WTC11 (cell line): ENCODE data around the gene RBM28. TPM values are rescaled to one million over a fixed set of nuclear protein-coding genes. Genes with fewer than 3 reads are reported as not detected.

Source experiments
- ATF1 ChIP-seq: sonication (generic); formaldehyde crosslinking; IDR thresholded peaks from 2 replicates; pipeline ENCODE4 v1.8.1; 2023; ENCODE audit warnings: mild to moderate bottlenecking, moderate library complexity, missing genetic modification reagents
- ATF3 ChIP-seq: sonication (generic); formaldehyde crosslinking; conservative IDR thresholded peaks from 2 replicates; pipeline ENCODE4 v1.8.1; 2022; ENCODE audit warnings: mild to moderate bottlenecking, missing genetic modification reagents
- CBFB ChIP-seq: sonication (generic); formaldehyde crosslinking; IDR thresholded peaks from 2 replicates; pipeline ENCODE4 v1.8.1; 2022; ENCODE audit warnings: mild to moderate bottlenecking, low read depth, missing genetic modification reagents
- CDX4 ChIP-seq: fragments of 250-450 bp; sonication (Bioruptor Pico); IDR thresholded peaks from 2 replicates; pipeline ENCODE4 v1.9.0; 2021; ENCODE audit warnings: moderate library complexity, mild to moderate bottlenecking, inconsistent platforms, borderline replicate concordance
- E2F4 ChIP-seq: sonication (generic); formaldehyde crosslinking; IDR thresholded peaks from 2 replicates; pipeline ENCODE4 v1.8.1; 2022; ENCODE audit warnings: low read depth, mild to moderate bottlenecking, moderate library complexity, missing genetic modification reagents, borderline replicate concordance
- E2F5 ChIP-seq: sonication (generic); formaldehyde crosslinking; IDR thresholded peaks from 2 replicates; pipeline ENCODE4 v1.8.1; 2022; ENCODE audit warnings: mild to moderate bottlenecking, moderate library complexity, missing genetic modification reagents
- FOXK1 ChIP-seq: sonication (generic); formaldehyde crosslinking; IDR thresholded peaks from 2 replicates; pipeline ENCODE4 v1.8.0; 2022; ENCODE audit warnings: mild to moderate bottlenecking, moderate library complexity, missing genetic modification reagents
- FOXP1 ChIP-seq: sonication (generic); formaldehyde crosslinking; IDR thresholded peaks from 2 replicates; pipeline ENCODE4 v1.8.0; 2022; ENCODE audit warnings: missing genetic modification reagents, mild to moderate bottlenecking, moderate library complexity, borderline replicate concordance
- GABPB1 ChIP-seq: sonication (generic); formaldehyde crosslinking; IDR thresholded peaks from 2 replicates; pipeline ENCODE4 v1.8.1; 2023; ENCODE audit warnings: mild to moderate bottlenecking, missing genetic modification reagents
- GTF2I ChIP-seq: fragments of 250-450 bp; sonication (Bioruptor Pico); conservative IDR thresholded peaks from 2 replicates; pipeline ENCODE4 v1.4.0; 2021; ENCODE audit warnings: mild to moderate bottlenecking
- HMGXB4 ChIP-seq: sonication (generic); formaldehyde crosslinking; IDR thresholded peaks from 2 replicates; pipeline ENCODE4 v1.8.1; 2023; ENCODE audit warnings: mild to moderate bottlenecking, moderate library complexity, missing genetic modification reagents
- IRF1 ChIP-seq: sonication (generic); formaldehyde crosslinking; IDR thresholded peaks from 2 replicates; pipeline ENCODE4 v1.8.0; 2023; ENCODE audit warnings: missing genetic modification reagents
- JAZF1 ChIP-seq: fragments of 250-450 bp; sonication (Bioruptor Pico); IDR thresholded peaks from 2 replicates; pipeline ENCODE4 v1.9.0; 2021; ENCODE audit warnings: moderate library complexity, mild to moderate bottlenecking, inconsistent platforms
- JUN ChIP-seq: sonication (generic); formaldehyde crosslinking; IDR thresholded peaks from 2 replicates; pipeline ENCODE4 v1.8.0; 2023; ENCODE audit warnings: mild to moderate bottlenecking, missing genetic modification reagents
- NFE2L1 ChIP-seq: sonication (generic); formaldehyde crosslinking; IDR thresholded peaks from 2 replicates; pipeline ENCODE4 v1.8.1; 2023; ENCODE audit warnings: missing genetic modification reagents
- NR2C2 ChIP-seq: sonication (generic); formaldehyde crosslinking; IDR thresholded peaks from 2 replicates; pipeline ENCODE4 v1.8.0; 2022; ENCODE audit warnings: mild to moderate bottlenecking, missing genetic modification reagents
- NR3C1 ChIP-seq: sonication (generic); formaldehyde crosslinking; conservative IDR thresholded peaks from 2 replicates; pipeline ENCODE4 v1.8.1; 2023; ENCODE audit warnings: low read depth, mild to moderate bottlenecking, missing genetic modification reagents
- PRRX2 ChIP-seq: fragments of 250-450 bp; sonication (Bioruptor Pico); IDR thresholded peaks from 2 replicates; pipeline ENCODE4 v1.8.0; 2021; ENCODE audit warnings: mild to moderate bottlenecking
- RELA ChIP-seq: sonication (generic); formaldehyde crosslinking; IDR thresholded peaks from 2 replicates; pipeline ENCODE4 v1.8.1; 2022; ENCODE audit warnings: missing genetic modification reagents, mild to moderate bottlenecking, borderline replicate concordance
- SP1 ChIP-seq: sonication (generic); formaldehyde crosslinking; conservative IDR thresholded peaks from 2 replicates; pipeline ENCODE4 v1.8.1; 2022; ENCODE audit warnings: missing genetic modification reagents
- TCF7 ChIP-seq: sonication (generic); formaldehyde crosslinking; IDR thresholded peaks from 2 replicates; pipeline ENCODE4 v1.8.0; 2022; ENCODE audit warnings: mild to moderate bottlenecking, low read depth, missing genetic modification reagents, moderate library complexity
- TEAD1 ChIP-seq: sonication (generic); formaldehyde crosslinking; IDR thresholded peaks from 2 replicates; pipeline ENCODE4 v1.8.0; 2022; ENCODE audit warnings: mild to moderate bottlenecking, missing genetic modification reagents
- TP53 ChIP-seq: sonication (generic); formaldehyde crosslinking; IDR thresholded peaks from 2 replicates; pipeline ENCODE4 v1.8.1; 2023; ENCODE audit warnings: mild to moderate bottlenecking, missing genetic modification reagents
- USF1 ChIP-seq: sonication (generic); formaldehyde crosslinking; IDR thresholded peaks from 2 replicates; pipeline ENCODE4 v1.8.0; 2022; ENCODE audit warnings: mild to moderate bottlenecking, missing genetic modification reagents
- ZBTB21 ChIP-seq: sonication (generic); formaldehyde crosslinking; IDR thresholded peaks from 2 replicates; pipeline ENCODE4 v1.8.1; 2023; ENCODE audit warnings: mild to moderate bottlenecking, missing genetic modification reagents, borderline replicate concordance
- ZMAT4 ChIP-seq: fragments of 250-450 bp; sonication (Bioruptor Pico); IDR thresholded peaks from 2 replicates; pipeline ENCODE4 v1.9.0; 2021; ENCODE audit warnings: mild to moderate bottlenecking
- ZNF121 ChIP-seq: sonication (generic); formaldehyde crosslinking; IDR thresholded peaks from 2 replicates; pipeline ENCODE4 v1.8.0; 2023; ENCODE audit warnings: missing genetic modification reagents
- ZNF232 ChIP-seq: sonication (generic); formaldehyde crosslinking; IDR thresholded peaks from 2 replicates; pipeline ENCODE4 v1.8.0; 2022; ENCODE audit warnings: mild to moderate bottlenecking, missing genetic modification reagents
- ZNF317 ChIP-seq: sonication (generic); formaldehyde crosslinking; IDR thresholded peaks from 2 replicates; pipeline ENCODE4 v1.8.1; 2023; ENCODE audit warnings: low read depth, mild to moderate bottlenecking, moderate library complexity, missing genetic modification reagents, borderline replicate concordance
- ZNF396 ChIP-seq: fragments of 250-450 bp; sonication (Bioruptor Pico); IDR thresholded peaks from 2 replicates; pipeline ENCODE4 v1.8.0; 2021; ENCODE audit warnings: mild to moderate bottlenecking, moderate library complexity, borderline replicate concordance
- ZNF512 ChIP-seq: sonication (generic); formaldehyde crosslinking; IDR thresholded peaks from 2 replicates; pipeline ENCODE4 v1.8.1; 2022; ENCODE audit warnings: missing genetic modification reagents, borderline replicate concordance
- ZNF671 ChIP-seq: fragments of 250-450 bp; sonication (Bioruptor Pico); IDR thresholded peaks from 2 replicates; pipeline ENCODE4 v1.8.0; 2021; ENCODE audit warnings: mild to moderate bottlenecking
- total RNA-seq: library from RNA; stranded (reverse); gene quantifications from 3 replicates; pipeline ENCODE4 v1.2.3, GENCODE V29; 2021

Gene RBM28
- total RNA-seq, 1 experiment from 2014 or later = 66.1 TPM

- peak; percentile 88 for TF ChIP-seq HMGXB4 (CRISPR knock-in tag)
- TF ChIP-seq JUN (CRISPR knock-in tag) = peak; percentile 67; the same call in 1 of the 2 replicates
- TF ChIP-seq TP53 (CRISPR knock-in tag) = peak; percentile 97
- TF ChIP-seq E2F5 = peak; percentile 94; the same call in 1 of the 2 replicates
- peak; percentile 95 for TF ChIP-seq TEAD1 (CRISPR knock-in tag)
- TF ChIP-seq CDX4 = no peak
- TF ChIP-seq ATF3 (CRISPR knock-in tag) = no peak
- peak; percentile 78 for TF ChIP-seq NR2C2 (CRISPR knock-in tag)
- peak; percentile 94; the same call in 1 of the 2 replicates for TF ChIP-seq CBFB (CRISPR knock-in tag)
- peak; percentile 80; the same call in 1 of the 2 replicates for TF ChIP-seq E2F4 (CRISPR knock-in tag)
- TF ChIP-seq ZNF396 (CRISPR knock-in tag) = no peak
- TF ChIP-seq IRF1 (CRISPR knock-in tag) = peak; percentile 95; the same call in 1 of the 2 replicates
- no peak for TF ChIP-seq GTF2I (CRISPR knock-in tag)
- peak; percentile 66 for TF ChIP-seq ZNF121 (CRISPR knock-in tag)
- TF ChIP-seq JAZF1 = no peak
- TF ChIP-seq TCF7 (CRISPR knock-in tag) = peak; percentile 86
- TF ChIP-seq ZNF317 (CRISPR knock-in tag) = peak; percentile 68; the same call in 1 of the 2 replicates
- TF ChIP-seq NR3C1 = peak; percentile 89; the same call in 1 of the 2 replicates
- TF ChIP-seq ZNF671 (CRISPR knock-in tag) = no peak
- peak; percentile 93 for TF ChIP-seq FOXK1 (CRISPR knock-in tag)
- TF ChIP-seq SP1 (CRISPR knock-in tag) = peak; percentile 62; the same call in 1 of the 2 replicates
- TF ChIP-seq ZNF232 = peak; percentile 87
- peak; percentile 98 for TF ChIP-seq FOXP1 (CRISPR knock-in tag)
- peak; percentile 98 for TF ChIP-seq NFE2L1 (CRISPR knock-in tag)
- peak; percentile 95 for TF ChIP-seq RELA
- no peak for TF ChIP-seq GABPB1 (CRISPR knock-in tag)
- TF ChIP-seq USF1 (CRISPR knock-in tag) = peak; percentile 75
- TF ChIP-seq PRRX2 = no peak
- no peak for TF ChIP-seq ZMAT4 (CRISPR knock-in tag)
- TF ChIP-seq ATF1 (CRISPR knock-in tag) = peak; percentile 92
- peak; percentile 93 for TF ChIP-seq ZBTB21 (CRISPR knock-in tag)
- no peak for TF ChIP-seq ZNF512 (CRISPR knock-in tag)
Observed at GRCh38 chr7:128352153-128352537, 8.4 kb upstream of the RBM28 start (continued).
